GM12874 (cell line): Measurements from ENCODE around the gene ARHGDIG.

Source experiments
- TF ChIP-seq, protein P1 (sequence below): IDR thresholded peaks from 2 replicates; pipeline ENCODE4 v1.5.1; 2011; ENCODE audit warnings: low read depth, mild to moderate bottlenecking, control low read depth, low read length, moderate library complexity; ENCODE audit not compliant: insufficient read depth

Gene ARHGDIG

DNA sequence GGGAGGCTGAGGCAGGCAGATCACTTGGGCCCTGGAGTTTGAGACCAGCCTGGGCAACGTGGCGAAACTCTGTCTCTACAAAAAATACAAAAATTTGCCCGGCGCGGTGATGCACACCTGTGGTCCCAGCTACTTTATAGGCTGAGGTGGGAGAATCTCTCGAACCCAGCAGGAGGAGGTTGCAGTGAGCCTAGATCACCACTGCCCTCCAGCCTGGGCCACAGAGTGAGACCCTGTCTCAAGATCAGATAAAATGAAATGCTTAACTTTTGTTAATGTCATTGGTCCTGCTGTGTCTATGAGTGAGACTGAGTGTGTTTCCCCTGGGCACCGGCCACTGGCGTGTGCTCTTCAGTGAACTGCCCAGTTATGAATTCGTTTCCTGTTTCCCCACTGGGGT lies 35.3 kb upstream of the ARHGDIG start:
- TF ChIP-seq, protein P1, sequence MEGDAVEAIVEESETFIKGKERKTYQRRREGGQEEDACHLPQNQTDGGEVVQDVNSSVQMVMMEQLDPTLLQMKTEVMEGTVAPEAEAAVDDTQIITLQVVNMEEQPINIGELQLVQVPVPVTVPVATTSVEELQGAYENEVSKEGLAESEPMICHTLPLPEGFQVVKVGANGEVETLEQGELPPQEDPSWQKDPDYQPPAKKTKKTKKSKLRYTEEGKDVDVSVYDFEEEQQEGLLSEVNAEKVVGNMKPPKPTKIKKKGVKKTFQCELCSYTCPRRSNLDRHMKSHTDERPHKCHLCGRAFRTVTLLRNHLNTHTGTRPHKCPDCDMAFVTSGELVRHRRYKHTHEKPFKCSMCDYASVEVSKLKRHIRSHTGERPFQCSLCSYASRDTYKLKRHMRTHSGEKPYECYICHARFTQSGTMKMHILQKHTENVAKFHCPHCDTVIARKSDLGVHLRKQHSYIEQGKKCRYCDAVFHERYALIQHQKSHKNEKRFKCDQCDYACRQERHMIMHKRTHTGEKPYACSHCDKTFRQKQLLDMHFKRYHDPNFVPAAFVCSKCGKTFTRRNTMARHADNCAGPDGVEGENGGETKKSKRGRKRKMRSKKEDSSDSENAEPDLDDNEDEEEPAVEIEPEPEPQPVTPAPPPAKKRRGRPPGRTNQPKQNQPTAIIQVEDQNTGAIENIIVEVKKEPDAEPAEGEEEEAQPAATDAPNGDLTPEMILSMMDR, result no peak

DNA sequence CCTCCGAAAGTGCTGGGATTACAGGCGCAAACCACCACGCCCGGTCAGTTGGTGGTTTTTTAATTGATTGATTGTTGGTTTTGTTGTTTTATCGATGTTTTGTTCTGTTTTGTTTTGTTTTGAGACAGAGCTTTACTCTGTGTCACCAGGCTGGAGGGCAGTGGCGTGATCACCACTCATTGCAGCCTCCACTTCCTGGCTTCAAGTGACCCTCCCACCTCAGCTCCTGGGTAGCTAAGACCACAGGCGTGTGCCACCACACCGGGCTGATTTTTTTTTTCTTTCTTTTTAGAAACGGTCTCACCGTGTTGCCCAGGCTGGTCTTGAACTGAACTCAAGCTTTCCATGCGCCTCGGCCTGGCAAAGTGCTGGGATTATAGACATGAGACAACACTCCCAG lies 33.4 kb upstream of the ARHGDIG start:
- TF ChIP-seq, protein P1, result no peak

- TF ChIP-seq, protein P1, result no peak
These were observed 31.0 kb upstream of the ARHGDIG start for GRCh38 chr16:249431-249830.

DNA sequence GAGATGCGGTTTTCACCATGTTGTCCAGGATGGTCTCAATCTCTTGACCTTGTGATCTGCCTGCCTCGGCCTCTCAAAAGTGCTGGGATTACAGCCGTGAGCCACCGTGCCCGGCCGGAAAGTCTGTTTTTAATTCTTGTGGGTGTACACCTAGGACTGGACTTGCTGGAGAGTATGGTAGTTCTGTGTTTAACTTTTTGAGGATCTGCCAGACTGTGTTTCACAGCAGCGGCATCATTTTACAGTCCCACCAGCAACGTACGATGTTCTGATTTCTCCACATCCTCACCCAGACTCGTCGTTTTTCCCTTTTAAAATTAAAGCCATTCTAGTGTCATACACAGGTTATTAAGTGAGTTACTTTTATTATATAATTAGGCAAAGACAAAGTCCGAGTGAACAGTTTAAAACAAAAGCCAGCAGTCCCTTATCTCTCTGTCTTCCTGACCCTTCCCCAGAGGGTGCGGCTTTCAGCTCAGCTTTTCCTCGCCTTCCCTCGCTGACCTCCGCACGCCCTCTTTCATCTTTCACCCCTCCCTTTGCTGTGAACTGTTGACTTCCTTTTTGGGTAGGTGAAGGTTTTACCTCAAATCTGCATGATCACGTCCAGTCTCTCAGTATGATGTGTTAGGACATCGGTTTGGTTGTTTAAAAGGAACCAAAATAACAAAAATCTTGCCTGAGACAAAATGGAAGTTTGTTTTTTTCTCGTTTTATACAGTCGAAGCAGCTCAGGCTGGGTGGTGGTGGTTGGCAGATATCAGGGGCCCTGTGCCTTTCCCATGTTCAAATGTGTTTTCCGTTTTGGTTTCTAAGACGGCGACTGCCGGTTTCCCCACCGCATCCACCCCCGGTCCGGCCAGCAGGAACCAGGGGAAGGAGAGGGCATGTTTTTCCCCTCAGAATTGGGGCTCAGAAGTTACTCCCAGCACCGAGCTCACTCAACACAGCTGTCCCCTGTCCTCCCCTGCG lies 27.7 kb upstream of the ARHGDIG start:
- TF ChIP-seq, protein P1, result no peak

GRCh38 chr16:253833-254232 lies 26.6 kb upstream of the ARHGDIG start:
- TF ChIP-seq, protein P1, result no peak

- TF ChIP-seq, protein P1, result no peak
These were observed 25.9 kb upstream of the ARHGDIG start for GRCh38 chr16:254461-254860.

GRCh38 chr16:255183-255582 lies 25.2 kb upstream of the ARHGDIG start:
- TF ChIP-seq, protein P1, result no peak
